Measurements from ENCODE around the gene DNAJC15.
"Not testable (repeated sequence)": the region's sequence is repeated elsewhere in the genome, so short reads cannot be mapped to it uniquely, and the experiment has no call there.

Gene DNAJC15

DNA sequence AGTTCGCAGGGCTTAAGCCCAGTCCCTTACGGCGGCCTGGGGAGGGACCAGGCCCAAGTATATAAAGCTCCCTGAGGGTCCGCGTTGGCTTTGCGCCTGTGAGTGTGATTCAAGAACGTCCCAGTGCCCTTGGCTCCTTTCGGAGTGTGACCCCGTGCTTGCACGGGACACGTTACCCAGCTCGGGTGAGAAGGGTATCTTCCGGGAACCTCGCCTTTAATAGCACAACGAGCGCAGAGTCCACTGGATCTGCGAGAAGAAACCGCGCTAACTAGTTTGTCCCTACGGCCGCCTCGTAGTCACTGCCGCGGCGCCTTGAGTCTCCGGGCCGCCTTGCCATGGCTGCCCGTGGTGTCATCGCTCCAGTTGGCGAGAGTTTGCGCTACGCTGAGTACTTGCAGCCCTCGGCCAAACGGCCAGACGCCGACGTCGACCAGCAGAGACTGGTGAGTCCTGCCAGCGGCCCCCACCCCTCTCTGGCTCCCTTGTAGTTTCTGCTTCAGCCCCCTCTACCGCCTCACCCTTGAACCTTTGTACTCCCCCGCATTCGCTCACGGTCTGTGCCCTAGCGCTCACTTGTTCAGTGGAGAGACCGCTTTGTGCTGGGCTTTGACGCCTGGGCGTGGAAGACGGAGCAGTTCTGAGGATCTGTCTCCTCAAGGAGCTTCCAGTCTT lies at the start of gene DNAJC15:
DNAJC15 (plus strand) TSS at position 298 of the 675 bp plus-strand sequence; CDS start at position 339, 41 bp downstream.
- DNase-seq = peak; percentile 83

DNA sequence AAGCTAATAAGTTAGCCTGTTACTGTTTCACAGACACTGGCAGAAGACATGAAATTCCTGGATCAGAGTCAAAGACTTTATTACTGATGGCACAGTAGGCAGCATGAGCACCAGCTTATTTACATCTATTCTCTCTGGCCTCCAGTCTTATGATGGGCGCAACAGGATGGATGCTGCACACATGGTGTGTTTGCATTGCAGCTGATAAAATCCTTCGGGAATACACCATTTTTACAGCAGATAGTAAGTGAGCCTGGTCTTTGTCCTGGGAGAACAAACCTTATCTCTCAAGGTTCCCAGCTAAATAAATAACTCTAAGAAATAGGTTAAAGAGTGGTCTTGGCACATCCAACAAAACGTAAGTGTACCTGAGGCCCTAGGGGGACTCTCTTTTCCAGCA lies 47.3 kb upstream of the DNAJC15 start:
- DNase-seq = no peak

DNA sequence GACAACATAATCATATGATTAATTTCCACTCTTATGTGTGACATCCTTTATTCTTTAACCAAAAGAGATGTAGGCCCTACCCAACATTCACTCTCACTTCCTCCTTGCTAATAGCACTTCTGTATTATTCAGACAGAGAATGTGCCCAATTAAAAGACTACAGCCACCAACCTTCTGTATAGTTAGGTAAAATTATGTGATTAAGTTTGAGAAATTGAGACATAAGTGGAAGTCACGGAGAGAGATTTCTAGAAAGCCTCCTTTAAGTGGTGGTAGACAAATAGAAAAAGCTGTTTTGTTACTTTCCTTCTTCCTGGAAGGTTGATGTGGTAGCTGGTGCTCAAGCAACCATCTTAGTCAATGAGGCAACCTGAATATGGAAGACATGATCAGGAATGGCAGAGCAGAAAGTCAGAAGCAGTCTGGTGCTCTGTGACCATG lies 46.1 kb upstream of the DNAJC15 start:
- DNase-seq = no peak

DNA sequence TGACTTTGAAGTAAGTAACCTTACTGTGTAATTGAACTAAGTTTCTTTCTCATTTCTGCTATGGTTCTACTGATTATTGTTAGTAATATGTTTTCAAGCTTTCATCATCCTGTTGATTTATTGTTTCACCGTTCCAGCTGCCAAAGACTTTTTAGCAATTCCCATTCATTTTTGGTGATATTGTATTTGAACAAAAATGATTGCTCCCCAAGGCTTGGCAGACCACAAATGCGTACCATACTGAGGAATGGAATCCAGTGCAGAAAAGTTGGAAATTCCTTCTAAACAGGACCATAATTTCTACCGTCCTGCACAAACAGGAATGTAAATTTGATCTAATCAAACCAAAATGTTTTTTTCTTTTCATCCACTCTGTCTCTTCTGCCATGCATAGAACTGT lies 42.1 kb upstream of the DNAJC15 start:
- DNase-seq = peak; percentile 97

DNA sequence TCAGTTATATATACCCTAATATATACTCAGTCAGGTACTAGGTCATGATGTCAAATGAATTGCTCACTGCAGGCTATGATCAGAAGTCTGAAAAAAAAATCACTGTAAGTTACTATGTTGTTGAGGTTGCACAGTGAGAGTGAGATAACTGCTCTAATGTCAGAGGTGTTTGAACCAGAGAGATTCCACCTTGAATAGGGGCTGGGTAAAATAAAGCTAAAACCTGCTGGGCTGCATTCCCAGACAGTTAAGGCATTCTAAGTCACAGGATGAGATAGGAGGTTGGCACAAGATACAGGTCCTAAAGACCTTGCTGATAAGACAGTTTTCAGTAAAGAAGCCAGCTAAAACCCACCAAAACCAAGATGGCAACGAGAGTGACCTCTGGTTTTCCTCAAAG lies 41.5 kb upstream of the DNAJC15 start:
- no peak for DNase-seq

DNA sequence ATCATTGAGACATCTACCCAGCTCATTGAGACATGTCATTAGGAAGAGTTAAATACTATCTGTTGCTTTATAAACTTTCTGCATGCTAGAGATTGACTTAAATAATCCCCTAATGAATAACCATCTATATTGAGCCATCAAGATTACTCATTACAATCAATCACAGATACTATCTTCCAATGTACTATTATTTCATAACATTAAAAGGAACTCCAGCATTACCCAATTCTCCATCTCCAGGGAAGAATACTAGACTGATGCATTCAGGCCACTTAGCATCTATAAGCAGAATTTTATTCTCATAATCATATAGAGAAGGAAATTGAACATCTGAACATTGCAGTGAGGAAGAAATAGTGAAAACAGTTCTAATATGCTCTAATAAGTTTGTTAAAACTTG lies 39.4 kb upstream of the DNAJC15 start:
- DNase-seq = no peak

DNA sequence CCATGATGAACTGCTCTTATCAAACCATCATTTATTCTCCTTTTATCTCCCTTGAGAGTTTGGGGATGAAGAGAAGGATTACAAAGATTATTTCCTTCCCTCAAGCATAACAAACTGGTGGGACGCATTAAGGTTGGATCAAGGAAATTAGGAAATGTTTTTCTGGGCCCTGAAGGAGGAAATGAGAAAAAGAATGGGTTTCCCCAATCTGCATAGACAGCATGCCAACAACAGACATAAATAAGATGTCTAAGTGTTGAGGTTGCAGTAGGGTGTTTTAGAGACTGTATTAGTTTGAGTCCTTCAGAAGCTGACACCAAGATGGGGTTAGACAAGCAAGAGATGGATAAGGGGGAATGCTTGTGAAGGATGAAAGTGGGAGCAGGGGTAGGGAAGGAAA lies 38.7 kb upstream of the DNAJC15 start:
- DNase-seq = no peak

DNA sequence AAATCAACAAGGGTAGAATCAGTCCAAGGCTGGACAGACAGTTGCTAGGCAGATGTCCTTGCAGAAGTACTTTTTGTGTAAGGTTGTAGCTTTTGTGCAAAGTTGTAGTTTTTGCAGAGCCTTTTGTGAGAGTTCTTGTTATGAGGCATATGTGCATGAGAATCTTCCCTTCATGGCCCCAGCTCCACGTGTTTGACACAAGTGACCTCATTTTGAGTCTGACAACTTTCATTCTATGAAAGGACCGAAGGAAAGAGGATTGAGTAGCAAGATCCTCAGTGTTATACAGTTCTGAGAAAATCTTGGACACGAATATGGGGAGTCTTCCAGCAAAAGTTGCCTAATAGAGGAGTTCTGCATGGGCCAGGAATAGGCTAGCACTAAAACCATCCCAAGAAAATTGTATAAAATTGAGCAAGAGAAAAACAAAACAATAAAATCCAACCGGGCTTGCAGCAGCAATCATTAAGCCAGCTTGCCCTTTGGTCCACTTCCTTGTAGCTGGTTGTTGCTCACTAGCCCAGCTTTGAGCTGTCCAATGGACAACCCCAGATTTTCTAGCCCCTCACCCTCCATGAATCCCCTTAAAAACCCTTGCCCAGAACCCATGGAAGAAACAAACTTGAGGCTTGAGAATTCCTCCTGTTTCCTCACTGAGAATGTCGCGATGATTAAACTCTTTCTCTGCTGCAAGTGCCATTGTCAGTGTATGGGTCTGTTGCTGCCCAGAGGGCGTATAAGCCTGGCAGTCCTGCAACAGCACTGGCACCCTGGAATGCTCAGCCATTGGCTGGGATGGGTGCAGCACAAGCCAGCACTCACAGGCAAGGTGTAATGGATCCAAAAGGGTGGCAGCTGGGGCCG lies 37.8 kb upstream of the DNAJC15 start:
- DNase-seq = no peak

DNA sequence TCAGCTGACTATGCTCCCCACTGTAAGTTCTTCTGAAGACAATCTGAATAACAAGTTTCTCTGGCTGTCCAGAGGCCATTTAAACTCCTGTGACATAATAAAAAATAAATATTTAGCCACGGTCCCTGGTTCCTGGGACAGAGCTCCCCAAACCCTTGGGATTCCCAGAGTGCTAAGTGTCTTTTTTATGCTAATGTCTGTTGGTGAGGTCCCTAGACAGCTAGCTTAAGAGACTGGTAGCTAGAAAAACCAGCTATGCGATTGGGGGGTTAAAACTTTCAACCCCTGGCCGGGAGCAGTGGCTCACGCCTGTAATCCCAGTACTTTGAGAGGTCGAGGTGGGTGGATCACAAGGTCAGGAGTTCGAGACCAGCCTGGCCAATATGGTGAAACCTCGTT lies 37.2 kb upstream of the DNAJC15 start:
- DNase-seq = no peak

DNA sequence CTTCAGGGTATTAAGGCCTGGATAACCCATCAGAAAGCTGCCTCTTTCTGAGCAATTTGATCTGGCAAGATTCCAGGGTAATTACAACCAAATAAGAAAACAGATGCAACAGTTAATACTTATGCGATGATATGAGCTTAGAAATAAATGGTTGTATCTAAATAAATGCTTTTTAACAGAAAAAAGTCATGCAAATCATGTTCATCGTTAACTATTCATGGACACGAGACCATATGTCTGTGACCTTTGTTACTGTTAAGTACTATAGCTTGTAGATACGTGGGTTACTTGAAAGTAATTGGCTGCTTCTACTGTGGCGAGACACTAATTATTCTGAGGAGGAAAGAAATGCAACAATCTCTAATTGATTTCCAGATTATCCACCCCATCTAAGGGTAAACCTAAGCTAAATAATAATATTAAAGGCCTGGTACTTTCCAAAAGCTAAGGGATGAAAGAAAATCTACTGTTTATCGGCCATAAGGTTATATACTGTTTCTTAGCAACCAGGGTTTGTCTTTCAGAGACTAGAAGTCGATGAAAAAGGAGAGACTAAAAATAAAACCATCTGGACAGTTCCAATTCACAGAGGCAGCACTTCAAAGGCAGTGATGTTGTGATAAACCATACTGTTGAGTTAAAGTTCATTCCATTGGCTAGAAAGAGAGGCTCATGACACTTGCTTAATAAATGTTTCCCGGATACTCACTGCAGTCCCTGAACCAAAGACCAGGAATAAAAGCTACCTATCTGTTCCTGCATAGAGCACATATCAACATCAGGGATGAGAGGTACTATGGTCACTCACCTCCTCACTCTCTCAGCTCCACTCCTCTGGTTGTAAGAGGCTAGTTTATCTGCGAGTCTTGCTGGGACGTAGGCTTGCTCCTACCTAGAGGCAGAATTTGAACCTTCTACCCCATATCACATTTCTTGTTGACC lies 32.8 kb upstream of the DNAJC15 start:
- DNase-seq = peak; percentile 74

DNA sequence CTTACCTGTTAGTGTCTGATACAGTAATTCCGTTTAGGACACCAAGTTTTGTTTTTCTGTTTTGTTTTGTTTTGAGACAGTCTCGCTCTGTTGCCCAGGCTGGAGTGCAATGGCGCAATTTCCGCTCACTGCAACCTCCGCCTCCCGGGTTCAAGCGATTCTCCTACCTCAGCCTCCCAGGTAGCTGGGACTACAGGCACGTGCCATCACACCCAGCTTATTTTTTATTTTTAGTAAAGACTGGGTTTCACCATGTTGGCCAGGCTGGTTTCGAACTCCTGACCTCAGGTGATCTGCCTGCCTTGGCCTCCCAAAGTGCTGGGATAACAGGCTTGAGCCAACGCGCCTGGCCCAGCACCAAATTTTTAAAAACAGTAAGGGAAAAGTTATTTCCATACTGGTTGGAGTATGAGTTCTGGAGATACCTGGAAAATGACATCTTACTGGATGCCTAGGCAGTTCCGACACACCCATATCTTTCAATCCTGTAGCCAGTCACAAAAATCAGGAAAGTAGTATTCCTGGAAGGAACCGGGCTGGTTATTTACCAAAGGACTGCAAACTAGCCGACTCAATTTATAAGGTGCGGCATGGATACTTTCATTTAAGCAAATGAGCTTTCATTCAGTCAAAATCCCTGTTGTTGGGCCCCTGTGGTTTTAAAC lies 32.0 kb upstream of the DNAJC15 start:
- DNase-seq = not testable (repeated sequence)

DNA sequence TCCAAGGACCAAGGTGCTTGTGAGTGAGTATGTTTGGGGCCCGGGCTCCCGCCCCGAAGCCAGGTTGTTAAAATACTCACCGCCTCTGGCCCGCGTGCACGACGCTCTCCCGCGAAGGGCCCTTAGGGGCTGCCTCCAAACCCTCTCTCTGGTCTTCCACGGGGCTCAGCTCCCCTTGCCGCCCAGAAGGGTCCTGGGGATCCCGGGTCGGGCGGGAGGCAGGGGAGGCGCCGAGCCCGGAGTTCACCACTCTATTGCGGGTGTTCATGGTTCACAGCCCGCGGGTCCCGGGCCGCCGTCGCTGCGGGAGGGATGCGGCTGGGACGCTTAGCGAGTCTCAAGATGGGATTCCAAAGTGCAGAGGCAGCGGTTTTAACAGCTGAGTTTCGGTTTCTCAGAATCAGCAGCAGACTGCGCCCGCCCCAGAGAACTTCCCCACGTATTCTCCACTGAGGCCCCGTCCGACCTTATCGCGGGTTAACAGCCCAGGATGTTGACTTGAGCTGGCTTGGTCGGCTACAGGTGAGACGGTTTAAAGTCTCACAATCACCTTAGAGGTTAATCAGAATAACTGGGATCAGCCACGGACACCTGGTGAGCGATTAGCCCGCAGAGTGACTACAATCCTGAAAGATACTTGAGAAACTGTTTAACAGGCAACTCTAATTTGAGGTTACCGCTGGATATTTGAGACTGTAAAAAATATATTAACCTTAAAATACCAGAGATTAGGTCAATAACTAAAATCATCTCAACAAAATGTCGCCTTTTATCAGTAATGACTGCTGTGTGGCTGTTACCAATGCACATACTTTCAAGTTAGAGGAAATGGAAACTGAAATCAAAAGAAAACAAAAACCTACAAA lies 31.3 kb upstream of the DNAJC15 start, which contains the start of gene EPSTI1:
EPSTI1 (minus strand) TSS at position 344 of the 866 bp plus-strand sequence; CDS start at position 268, 76 bp downstream.
- peak; percentile 75 for DNase-seq

DNA sequence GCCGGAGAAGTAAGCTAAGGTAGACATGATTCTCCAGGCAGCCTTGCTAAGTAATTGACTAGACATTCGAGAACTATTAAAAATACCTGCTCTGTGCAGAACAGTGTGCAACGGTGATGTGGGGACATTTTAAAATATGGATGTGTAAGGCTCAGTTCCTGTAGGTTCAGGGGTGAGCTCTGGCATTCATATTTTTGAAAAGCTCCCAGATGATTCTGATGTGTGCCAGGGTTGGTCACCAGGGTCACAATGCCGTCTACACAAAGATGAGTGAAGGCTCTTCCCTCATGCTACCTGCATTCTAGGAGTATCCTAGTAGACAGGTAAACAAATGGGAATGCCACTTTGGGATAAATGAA lies 30.6 kb upstream of the DNAJC15 start:
- no peak for DNase-seq

DNA sequence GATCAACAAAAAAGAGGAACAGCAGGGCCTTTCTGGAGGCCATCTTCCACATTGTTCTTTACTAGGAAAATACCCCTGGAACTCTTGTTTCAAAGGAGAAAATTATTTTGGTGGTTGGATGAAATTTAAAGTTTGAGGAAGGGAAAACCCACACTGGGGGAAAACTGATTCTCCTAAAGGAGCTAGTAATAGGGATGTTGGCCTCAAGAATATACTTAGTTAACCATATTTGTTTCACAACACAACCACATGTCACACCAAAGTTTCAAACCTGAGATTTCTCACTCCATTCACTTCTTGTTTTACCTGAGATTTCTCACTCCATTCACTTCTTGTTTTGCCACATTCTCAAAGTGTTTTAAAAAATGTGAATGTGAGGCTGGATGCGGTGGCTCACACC lies 28.5 kb upstream of the DNAJC15 start:
- no peak for DNase-seq

DNA sequence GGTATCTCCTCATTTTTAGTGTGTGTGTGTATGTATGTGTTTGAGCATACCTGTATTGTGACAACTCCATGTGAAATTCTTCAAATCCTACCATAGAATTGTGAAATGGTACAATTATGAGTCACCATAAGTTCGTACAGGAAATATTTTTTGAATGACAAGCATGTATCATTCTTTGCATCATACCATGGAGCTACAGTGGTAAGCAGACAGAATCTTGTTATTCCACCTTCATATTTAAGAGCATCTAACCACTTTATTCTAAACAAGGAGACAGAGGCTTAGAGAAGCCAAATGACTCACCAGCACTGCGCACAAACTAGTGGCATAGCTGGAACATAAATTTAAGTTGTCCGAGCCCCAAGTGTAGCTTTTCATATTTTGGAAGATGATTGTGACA lies 26.8 kb upstream of the DNAJC15 start:
- peak; percentile 96 for DNase-seq

DNA sequence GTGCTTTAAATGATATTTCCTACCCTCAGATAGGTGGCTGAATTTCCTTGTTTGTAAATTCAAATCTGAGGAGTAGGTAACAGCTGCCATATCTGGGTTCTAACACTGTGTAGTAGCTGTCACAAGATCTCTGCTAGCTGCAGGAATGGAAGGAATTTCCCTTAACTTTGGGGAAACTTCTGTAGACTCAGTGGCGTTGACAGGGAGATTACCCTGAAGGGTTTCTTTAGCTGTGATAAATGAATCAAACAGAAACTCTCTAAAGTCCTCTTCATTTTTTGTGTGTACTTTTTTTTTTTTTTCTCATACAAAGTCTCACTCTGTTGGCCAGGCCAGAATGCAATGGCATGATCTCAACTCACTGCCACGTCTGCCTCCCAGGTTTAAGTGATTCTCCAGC lies 26.0 kb upstream of the DNAJC15 start:
- peak; percentile 92 for DNase-seq

DNA sequence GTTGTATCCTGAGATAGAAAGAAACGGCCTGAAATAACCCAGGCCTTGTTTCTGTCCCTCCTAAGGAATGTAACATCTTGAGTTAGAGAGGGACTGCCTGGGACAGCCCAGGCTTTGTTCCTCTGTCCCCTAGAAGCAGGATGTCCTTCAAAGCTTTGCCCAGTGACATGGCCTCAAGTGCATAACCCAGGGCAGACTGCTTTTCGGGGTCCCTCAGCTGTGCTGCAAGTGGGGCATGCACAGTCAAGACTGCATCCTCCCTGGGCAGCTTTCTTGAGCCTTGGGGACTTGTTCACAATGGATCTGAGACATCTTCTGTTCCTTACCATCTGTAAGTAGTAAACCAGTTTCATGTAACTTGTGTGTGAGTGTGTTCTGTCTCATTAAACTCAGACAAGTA lies 23.9 kb upstream of the DNAJC15 start:
- no peak for DNase-seq

DNA sequence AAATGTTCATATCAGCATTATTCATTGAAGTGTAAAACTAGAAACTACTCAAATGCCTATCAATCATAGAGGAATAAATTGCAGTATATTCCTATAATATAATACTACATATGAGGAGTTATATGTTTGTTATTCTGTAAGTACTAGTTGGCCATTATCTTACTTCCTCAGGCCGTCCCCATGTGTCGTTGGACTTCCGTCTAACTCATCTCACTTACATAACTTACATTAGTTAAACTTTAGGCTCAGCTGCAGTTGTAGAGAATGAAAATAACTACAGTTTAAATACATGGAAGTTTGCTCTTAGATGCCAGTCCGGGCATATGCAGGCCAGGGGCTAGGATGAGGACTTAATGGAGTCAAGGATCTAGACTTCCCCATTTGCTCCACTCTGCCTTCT lies 22.7 kb upstream of the DNAJC15 start:
- DNase-seq = no peak

DNA sequence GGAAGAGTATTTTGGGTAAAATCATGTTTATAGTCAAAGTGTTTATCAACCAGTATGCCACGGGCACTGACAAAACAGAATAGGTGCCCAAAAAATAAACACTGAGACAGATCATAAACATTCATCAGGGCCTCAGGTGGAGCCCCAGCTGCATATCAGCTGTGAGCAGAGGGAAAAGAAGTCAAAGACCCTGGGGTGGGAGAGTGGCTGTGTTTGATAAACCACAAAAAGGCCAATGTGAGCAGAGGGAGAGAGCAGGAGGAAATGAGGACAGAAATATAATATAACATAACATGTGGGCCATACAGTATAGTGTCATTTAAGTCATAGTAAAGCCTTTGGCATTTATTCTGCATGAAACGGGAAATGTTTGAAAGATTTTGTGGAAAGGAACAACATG lies 21.4 kb upstream of the DNAJC15 start:
- no peak for DNase-seq

DNA sequence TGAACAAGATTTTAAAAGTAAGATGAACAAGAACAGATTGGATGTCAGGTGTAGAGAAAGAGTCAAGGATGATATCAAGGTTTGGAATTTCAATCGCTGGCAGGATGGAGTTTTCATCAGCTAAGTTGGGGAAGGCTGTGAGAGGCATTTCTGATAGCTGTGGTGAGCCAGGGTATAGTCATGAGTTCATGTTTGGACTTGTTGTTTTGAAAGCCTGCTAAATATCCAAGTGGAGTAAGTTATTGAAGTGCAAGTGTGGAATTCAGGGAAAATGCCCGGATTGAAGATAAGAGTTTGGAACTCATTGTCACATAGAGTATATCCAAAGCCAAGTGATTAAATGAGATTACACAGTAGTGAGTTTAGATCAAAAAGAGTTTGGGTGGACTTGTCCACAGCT lies 20.4 kb upstream of the DNAJC15 start:
- DNase-seq = peak; percentile 28

DNA sequence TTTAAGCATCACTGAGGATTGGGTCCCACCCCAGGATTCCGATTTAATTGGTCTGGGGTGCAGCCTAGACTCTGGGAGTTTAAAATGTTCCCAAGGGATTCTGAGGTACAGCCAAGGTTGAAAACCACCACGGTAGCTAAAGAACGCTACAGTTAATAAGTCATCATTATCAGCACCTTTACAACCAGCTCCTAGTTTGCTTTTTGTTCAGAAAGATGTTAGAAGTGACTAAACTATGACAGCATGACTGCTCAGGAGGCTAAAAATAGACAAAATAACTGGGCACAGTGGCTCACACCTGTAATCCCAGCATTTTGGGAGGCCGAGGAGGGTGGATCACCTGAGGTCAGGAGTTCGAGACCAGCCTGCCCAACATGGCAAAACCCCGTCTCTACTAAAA lies 19.7 kb upstream of the DNAJC15 start:
- DNase-seq = no peak
